Measurements from ENCODE around the gene OTUD5. TPM values are rescaled to one million over a fixed set of nuclear protein-coding genes. Genes with fewer than 3 reads are reported as not detected.

OTUD5 gene
- total and polyA plus RNA-seq, 12 donors = 39.4 to 79.5 (median 53.8) TPM

DNA sequence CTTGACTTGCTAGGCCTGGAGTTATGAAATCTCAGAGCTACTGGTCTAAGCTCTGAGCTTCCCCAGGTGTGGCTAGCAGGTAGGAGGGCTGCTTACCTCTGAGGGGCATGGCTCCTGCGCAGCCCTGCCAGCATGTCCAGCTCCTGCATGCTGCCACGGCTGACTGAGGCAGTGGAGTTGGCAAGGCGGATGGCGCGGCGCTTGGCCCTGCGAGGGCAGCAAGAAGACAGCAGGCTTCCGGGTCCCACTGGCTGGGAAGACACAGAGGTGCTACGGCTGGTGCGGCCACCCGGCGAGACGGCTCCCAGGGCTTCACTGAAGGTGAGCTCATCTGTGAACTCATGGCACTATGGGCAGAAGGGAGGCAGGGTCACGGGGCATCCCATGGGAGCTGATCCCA lies 8.6 kb upstream of the OTUD5 start:
- intact Hi-C loops (cut with DNase I) = no loop called here
- 82 to 94% (median 91%) methylated on average over 1 to 14 of the region's 14 CpGs for WGBS, 4 donors

DNA sequence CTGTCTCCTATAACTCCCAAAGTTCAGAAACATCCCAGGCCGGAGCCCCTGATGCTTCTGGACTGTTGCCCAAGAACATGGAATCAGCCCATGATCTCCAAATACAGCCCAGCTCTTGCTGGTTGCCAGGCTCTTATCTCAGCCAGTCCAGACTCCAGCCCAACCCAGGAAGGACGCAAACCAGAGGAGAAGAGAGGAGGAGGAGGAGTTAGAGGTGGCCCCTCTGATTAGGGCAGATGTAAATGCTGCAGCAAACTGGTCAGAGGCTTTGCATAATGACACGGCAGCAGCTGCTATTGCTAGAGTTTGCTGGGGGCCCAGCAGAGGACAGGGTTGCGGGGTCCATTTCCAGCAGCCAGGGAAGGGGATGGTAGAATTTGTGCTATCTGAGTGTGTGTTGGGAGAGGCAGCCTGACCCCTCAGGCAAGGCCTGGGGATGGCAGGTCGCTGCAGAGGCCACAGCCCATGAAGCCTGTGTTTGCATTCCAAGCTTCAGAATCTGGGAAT lies 4.2 kb upstream of the OTUD5 start:
- TF ChIP-seq POLR2A (IDR thresholded peaks at IDR 0.05) = no peak
- TF ChIP-seq, protein P1, sequence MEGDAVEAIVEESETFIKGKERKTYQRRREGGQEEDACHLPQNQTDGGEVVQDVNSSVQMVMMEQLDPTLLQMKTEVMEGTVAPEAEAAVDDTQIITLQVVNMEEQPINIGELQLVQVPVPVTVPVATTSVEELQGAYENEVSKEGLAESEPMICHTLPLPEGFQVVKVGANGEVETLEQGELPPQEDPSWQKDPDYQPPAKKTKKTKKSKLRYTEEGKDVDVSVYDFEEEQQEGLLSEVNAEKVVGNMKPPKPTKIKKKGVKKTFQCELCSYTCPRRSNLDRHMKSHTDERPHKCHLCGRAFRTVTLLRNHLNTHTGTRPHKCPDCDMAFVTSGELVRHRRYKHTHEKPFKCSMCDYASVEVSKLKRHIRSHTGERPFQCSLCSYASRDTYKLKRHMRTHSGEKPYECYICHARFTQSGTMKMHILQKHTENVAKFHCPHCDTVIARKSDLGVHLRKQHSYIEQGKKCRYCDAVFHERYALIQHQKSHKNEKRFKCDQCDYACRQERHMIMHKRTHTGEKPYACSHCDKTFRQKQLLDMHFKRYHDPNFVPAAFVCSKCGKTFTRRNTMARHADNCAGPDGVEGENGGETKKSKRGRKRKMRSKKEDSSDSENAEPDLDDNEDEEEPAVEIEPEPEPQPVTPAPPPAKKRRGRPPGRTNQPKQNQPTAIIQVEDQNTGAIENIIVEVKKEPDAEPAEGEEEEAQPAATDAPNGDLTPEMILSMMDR (IDR thresholded peaks at IDR 0.05) = no peak
- Histone ChIP-seq H3K36me3 (replicated peaks in 1 of 2) (no peaks in the 10 kb centered on the region), H3K4me3 (no peak overlapping the region), H3K9me3 (replicated peaks in 1 of 3) (no peaks in the 10 kb centered on the region), H3K27ac (peak overlapping the region in 2 of 5 donors; percentile 43 to 61), H3K4me1 (replicated peaks in 1 of 2) (peaks cover 6 to 7% of the 10 kb centered on the region in 2 donors), H3K27me3 (no peaks in the 10 kb centered on the region)
- intact Hi-C loops (cut with DNase I) = no loop called here
- peak; percentile 26 to 77 (median 54) for DNase-seq
- WGBS, 4 donors = 29 to 61% (median 39%) methylated on average over 5 of the region's 5 CpGs; no CpG with 5 or more reads in 1 of the 4 donors

More for the DNA sequence above, 8.6 kb upstream of the OTUD5 start:
- H3K27me3 ChIP-seq = no peaks in the 10 kb centered on the region
- no peaks in the 10 kb centered on the region for H3K36me3 ChIP-seq (replicated peaks in 1 of 2)
- H3K4me3 ChIP-seq = no peak overlapping the region
- no peaks in the 10 kb centered on the region for H3K9me3 ChIP-seq (replicated peaks in 1 of 3)
- DNase-seq = no peak
- no peak overlapping the region for H3K27ac ChIP-seq
- TF ChIP-seq, protein P1 (IDR thresholded peaks at IDR 0.05) = no peak
- TF ChIP-seq POLR2A (IDR thresholded peaks at IDR 0.05) = no peak
- no peaks in the 10 kb centered on the region for H3K4me1 ChIP-seq (replicated peaks in 1 of 2)

DNA sequence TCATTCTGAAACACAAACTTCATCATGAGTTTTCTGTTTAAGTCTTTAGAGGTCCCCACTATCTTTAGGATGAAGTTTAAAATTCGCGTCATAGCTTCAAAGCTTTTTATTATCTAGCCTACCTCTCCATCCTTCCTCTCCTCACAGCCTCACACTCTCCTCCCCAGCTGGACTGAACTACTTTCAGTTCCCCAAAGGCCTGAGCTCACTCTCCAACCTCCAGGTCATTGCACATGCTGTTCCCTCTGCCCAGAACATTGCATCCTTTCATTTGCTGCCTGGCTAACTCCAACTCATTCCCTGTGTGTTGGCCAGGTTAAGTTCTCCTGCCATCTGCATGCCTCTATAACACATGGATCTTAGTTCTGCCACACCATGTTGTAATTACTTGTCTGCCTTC lies 2.9 kb upstream of the OTUD5 start:
- Histone ChIP-seq H3K27me3 (no peaks in the 10 kb centered on the region), H3K9me3 (replicated peaks in 1 of 3) (no peaks in the 10 kb centered on the region), H3K36me3 (replicated peaks in 1 of 2) (no peaks in the 10 kb centered on the region), H3K4me1 (replicated peaks in 1 of 2) (peaks cover 6 to 17% of the 10 kb centered on the region in 2 donors), H3K4me3 (no peak overlapping the region), H3K27ac (peak overlapping the region in 1 of 5 donors; percentile 61)
- no peak for DNase-seq
- 65 to 83% (median 82%) methylated on average over 2 of the region's 2 CpGs for WGBS, 4 donors
- no peak for TF ChIP-seq POLR2A (IDR thresholded peaks at IDR 0.05)
- TF ChIP-seq, protein P1 (IDR thresholded peaks at IDR 0.05) = no peak
- intact Hi-C loops (cut with DNase I) = no loop called here

DNA sequence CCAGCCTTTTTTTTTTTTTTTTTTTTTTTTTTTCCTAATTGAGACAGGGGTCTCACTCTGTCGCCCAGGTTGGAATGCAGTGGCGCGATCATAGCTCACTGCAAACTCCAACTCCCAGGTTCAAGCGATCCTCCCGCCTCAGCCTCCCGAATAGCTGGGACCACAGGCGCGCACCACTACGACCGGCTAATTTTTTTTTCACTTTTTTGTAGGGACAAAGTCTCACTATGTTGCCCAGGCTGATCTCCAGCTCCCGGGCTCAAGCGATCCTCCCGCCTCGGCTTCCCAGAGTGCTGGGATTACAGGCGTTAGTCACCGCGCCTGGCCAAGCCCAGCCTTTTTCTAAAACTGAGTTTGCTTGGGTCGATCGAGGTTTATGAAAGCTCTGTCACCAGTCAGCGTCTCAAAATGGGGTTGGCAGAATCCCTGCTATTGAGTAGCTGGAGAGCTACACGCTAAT lies 1.3 kb upstream of the OTUD5 start:
- H3K4me3 ChIP-seq = peak overlapping the region in 2 of 4 donors; percentile 19 to 46
- TF ChIP-seq, protein P1 (IDR thresholded peaks at IDR 0.05) = no peak
- TF ChIP-seq POLR2A (IDR thresholded peaks at IDR 0.05) = peak in 1 of 2 donors; percentile 50
- no peaks in the 10 kb centered on the region for H3K9me3 ChIP-seq (replicated peaks in 1 of 3)
- no peaks in the 10 kb centered on the region for H3K36me3 ChIP-seq (replicated peaks in 1 of 2)
- peaks cover 6 to 17% of the 10 kb centered on the region in 2 donors for H3K4me1 ChIP-seq (replicated peaks in 1 of 2)
- peak overlapping the region; percentile 53 to 96 (median 89) for H3K27ac ChIP-seq
- WGBS, 4 donors = 0 to 43% (median 18%) methylated on average over 2 to 21 of the region's 21 CpGs
- DNase-seq = peak; percentile 30 to 79 (median 70)
- intact Hi-C loops (cut with DNase I) = no loop called here
- H3K27me3 ChIP-seq = no peaks in the 10 kb centered on the region

Data from adrenal gland (tissue), 12 donors.